Neural cell (in vitro differentiated cells): ENCODE measurements around the gene WSB1. TPM values are rescaled to one million over a fixed set of nuclear protein-coding genes. Genes with fewer than 3 reads are reported as not detected.

Experiments
- H2AFZ ChIP-seq: fragments of 200-600, 300-800 bp; sonication (generic), shearing (Covaris generic); 2 replicates; pipeline ENCODE4 v1.6.0; 2014; ENCODE audit warnings: low read depth, mild to moderate bottlenecking, antibody characterized with exemption, low read length, moderate library complexity
- H3F3A ChIP-seq: fragments of 200-600 bp; shearing (Covaris generic); 2 replicates; pipeline ENCODE4 v1.6.1; 2016; ENCODE audit warnings: mild to moderate bottlenecking, moderate library complexity, mixed read lengths, antibody characterized with exemption, low read length; ENCODE audit not compliant: insufficient read depth, poor library complexity, severe bottlenecking
- H3K27ac ChIP-seq: fragments of 200-600, 300-800 bp; sonication (generic), shearing (Covaris generic); 2 replicates; pipeline ENCODE4 v1.5.1; 2014; ENCODE audit warnings: mild to moderate bottlenecking, low read length, moderate library complexity
- H3K27me3 ChIP-seq: fragments of 300-800, 200-600 bp; sonication (generic), shearing (Covaris generic); 2 replicates; pipeline ENCODE4 v1.6.0; 2014; ENCODE audit warnings: mild to moderate bottlenecking, low read depth, low read length, moderate library complexity; ENCODE audit not compliant: insufficient read depth
- H3K36me3 ChIP-seq: fragments of 300-800, 200-600 bp; sonication (generic), shearing (Covaris generic); 2 replicates; pipeline ENCODE4 v1.5.1; 2014; ENCODE audit warnings: mild to moderate bottlenecking, antibody characterized with exemption, low read length, moderate library complexity; ENCODE audit not compliant: insufficient read depth
- H3K4me2 ChIP-seq: fragments of 300-800, 200-600 bp; sonication (generic), shearing (Covaris generic); 2 replicates; pipeline ENCODE4 v1.6.0; 2014; ENCODE audit warnings: mild to moderate bottlenecking, low read length
- H3K4me3 ChIP-seq: fragments of 300-800, 200-600 bp; sonication (generic), shearing (Covaris generic); 2 replicates; pipeline ENCODE4 v1.5.1; 2014; ENCODE audit warnings: mild to moderate bottlenecking, low read length, moderate library complexity
- H3K79me2 ChIP-seq: fragments of 200-600 bp; shearing (Covaris generic); replicated peaks from 2 replicates; pipeline ENCODE4 v1.6.0; 2014; ENCODE audit warnings: mild to moderate bottlenecking, low read length, moderate library complexity; ENCODE audit not compliant: insufficient read depth
- H3K9ac ChIP-seq: fragments of 300-800, 200-600 bp; sonication (generic), shearing (Covaris generic); 2 replicates; pipeline ENCODE4 v1.6.1; 2016; ENCODE audit warnings: mild to moderate bottlenecking, low read length, mixed read lengths
- H3K9me2 ChIP-seq: fragments of 200-600 bp; shearing (Covaris generic); 2 replicates; pipeline ENCODE4 v1.6.1; 2016; ENCODE audit warnings: mild to moderate bottlenecking, low read length, mixed read lengths; ENCODE audit not compliant: insufficient read depth
- H3K9me3 ChIP-seq: fragments of 200-600, 300-800 bp; sonication (generic), shearing (Covaris generic); 2 replicates; pipeline ENCODE4 v1.6.1; 2016; ENCODE audit warnings: mild to moderate bottlenecking, mixed run types, low read length, moderate library complexity, mixed read lengths
- H4K20me1 ChIP-seq: fragments of 200-600 bp; shearing (Covaris generic); 2 replicates; pipeline ENCODE4 v1.6.1; 2016; ENCODE audit warnings: mild to moderate bottlenecking, mixed run types; ENCODE audit not compliant: insufficient read depth
- EP300 ChIP-seq: fragments of 450-650 bp; conservative IDR thresholded peaks from 2 replicates; pipeline ENCODE4 v1.6.1; 2014; ENCODE audit warnings: antibody characterized with exemption, mild to moderate bottlenecking, moderate library complexity; ENCODE audit not compliant: poor library complexity, severe bottlenecking
- EZH2 ChIP-seq: fragments of 200-600, 300-800 bp; shearing (Covaris generic), sonication (generic); IDR thresholded peaks from 2 replicates; pipeline ENCODE4 v1.6.1; 2014; ENCODE audit warnings: antibody characterized with exemption, low read length, borderline replicate concordance, mild to moderate bottlenecking; ENCODE audit not compliant: insufficient read depth, poor library complexity, severe bottlenecking
- MXI1 ChIP-seq: fragments of 450-650 bp; conservative IDR thresholded peaks from 2 replicates; pipeline ENCODE4 v1.6.1; 2014; ENCODE audit warnings: antibody characterized with exemption, mild to moderate bottlenecking; ENCODE audit not compliant: poor library complexity, severe bottlenecking
- POLR2AphosphoS5 ChIP-seq: IDR thresholded peaks from 2 replicates; pipeline ENCODE4 v1.6.1; 2012
- RAD21 ChIP-seq: fragments of 450-650 bp; conservative IDR thresholded peaks from 2 replicates; pipeline ENCODE4 v1.6.1; 2014; ENCODE audit warnings: antibody characterized with exemption, mild to moderate bottlenecking, moderate library complexity
- SMC3 ChIP-seq: fragments of 450-650 bp; conservative IDR thresholded peaks from 2 replicates; pipeline ENCODE4 v1.6.1; 2014; ENCODE audit warnings: antibody characterized with exemption, mild to moderate bottlenecking, moderate library complexity; ENCODE audit not compliant: poor library complexity
- TAF1 ChIP-seq: IDR thresholded peaks from 2 replicates; pipeline ENCODE4 v1.6.1; 2012; ENCODE audit warnings: low read depth
- polyA plus RNA-seq: library from polyadenylated mRNA; depleted of rRNA; stranded (reverse); fragments of >200 nt; gene quantifications from 2 replicates; pipeline ENCODE4 v1.2.3, GENCODE V29; 2014
- TF ChIP-seq, protein P1 (sequence below): IDR thresholded peaks from 2 replicates; pipeline ENCODE4 v1.6.1; 2012; ENCODE audit warnings: borderline replicate concordance
- TF ChIP-seq, protein P2 (sequence below): fragments of 450-650 bp; IDR thresholded peaks from 2 replicates; pipeline ENCODE4 v1.5.1; 2014; ENCODE audit warnings: antibody characterized with exemption, mild to moderate bottlenecking, moderate library complexity; ENCODE audit not compliant: poor library complexity, severe bottlenecking

WSB1 gene
- polyA plus RNA-seq, 1 donor from 2014 or later: 1,828 TPM

DNA sequence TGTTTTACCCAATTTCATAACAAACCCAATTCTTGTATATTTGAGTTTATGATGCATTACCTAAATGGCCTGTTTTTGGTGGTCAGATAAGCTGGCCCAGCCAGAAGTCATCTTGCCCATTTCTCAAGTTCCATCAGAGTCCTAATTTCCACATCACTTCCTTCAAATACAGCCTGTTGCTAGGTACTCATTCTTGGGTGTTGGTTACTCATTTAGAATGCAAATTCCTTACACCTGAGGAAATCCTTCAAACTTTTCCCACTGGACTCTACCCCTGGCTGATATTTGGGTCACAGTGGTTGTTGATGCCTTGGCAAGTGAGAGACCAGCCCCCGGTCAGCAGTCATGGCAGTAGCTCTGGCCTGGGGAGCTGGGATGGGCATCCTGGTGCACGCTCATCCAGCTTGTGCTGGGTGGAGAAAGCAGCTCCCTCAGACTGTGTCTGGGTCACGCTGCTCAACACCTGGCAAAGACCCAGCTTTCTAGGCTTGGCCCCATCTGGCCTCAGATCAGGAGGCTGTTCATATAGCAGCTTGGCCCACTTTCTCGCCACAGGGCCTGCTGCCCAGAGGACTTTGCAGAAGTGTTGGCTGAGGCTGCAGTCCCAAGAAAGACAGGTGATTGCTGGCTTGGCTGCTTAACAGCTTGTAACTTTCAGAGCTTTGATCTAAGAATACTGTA is 25.8 kb downstream of the WSB1 start:
- no peaks in the 10 kb centered on the region for H3K79me2 ChIP-seq
- H3F3A ChIP-seq: no peaks in the 10 kb centered on the region
- no peak overlapping the region for H2AFZ ChIP-seq
- H3K9me2 ChIP-seq: no peaks in the 10 kb centered on the region
- no peaks in the 10 kb centered on the region for H4K20me1 ChIP-seq
- no peak overlapping the region for H3K27ac ChIP-seq
- no peaks in the 10 kb centered on the region for H3K27me3 ChIP-seq
- no peak for TF ChIP-seq MXI1
- TF ChIP-seq, protein P1, sequence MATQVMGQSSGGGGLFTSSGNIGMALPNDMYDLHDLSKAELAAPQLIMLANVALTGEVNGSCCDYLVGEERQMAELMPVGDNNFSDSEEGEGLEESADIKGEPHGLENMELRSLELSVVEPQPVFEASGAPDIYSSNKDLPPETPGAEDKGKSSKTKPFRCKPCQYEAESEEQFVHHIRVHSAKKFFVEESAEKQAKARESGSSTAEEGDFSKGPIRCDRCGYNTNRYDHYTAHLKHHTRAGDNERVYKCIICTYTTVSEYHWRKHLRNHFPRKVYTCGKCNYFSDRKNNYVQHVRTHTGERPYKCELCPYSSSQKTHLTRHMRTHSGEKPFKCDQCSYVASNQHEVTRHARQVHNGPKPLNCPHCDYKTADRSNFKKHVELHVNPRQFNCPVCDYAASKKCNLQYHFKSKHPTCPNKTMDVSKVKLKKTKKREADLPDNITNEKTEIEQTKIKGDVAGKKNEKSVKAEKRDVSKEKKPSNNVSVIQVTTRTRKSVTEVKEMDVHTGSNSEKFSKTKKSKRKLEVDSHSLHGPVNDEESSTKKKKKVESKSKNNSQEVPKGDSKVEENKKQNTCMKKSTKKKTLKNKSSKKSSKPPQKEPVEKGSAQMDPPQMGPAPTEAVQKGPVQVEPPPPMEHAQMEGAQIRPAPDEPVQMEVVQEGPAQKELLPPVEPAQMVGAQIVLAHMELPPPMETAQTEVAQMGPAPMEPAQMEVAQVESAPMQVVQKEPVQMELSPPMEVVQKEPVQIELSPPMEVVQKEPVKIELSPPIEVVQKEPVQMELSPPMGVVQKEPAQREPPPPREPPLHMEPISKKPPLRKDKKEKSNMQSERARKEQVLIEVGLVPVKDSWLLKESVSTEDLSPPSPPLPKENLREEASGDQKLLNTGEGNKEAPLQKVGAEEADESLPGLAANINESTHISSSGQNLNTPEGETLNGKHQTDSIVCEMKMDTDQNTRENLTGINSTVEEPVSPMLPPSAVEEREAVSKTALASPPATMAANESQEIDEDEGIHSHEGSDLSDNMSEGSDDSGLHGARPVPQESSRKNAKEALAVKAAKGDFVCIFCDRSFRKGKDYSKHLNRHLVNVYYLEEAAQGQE: no peak
- no peak for TF ChIP-seq EP300
- TF ChIP-seq SMC3: no peak
- TF ChIP-seq EZH2: no peak
- TF ChIP-seq TAF1: no peak
- no peak for TF ChIP-seq RAD21
- TF ChIP-seq, protein P2, sequence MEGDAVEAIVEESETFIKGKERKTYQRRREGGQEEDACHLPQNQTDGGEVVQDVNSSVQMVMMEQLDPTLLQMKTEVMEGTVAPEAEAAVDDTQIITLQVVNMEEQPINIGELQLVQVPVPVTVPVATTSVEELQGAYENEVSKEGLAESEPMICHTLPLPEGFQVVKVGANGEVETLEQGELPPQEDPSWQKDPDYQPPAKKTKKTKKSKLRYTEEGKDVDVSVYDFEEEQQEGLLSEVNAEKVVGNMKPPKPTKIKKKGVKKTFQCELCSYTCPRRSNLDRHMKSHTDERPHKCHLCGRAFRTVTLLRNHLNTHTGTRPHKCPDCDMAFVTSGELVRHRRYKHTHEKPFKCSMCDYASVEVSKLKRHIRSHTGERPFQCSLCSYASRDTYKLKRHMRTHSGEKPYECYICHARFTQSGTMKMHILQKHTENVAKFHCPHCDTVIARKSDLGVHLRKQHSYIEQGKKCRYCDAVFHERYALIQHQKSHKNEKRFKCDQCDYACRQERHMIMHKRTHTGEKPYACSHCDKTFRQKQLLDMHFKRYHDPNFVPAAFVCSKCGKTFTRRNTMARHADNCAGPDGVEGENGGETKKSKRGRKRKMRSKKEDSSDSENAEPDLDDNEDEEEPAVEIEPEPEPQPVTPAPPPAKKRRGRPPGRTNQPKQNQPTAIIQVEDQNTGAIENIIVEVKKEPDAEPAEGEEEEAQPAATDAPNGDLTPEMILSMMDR: no peak
- no peak for TF ChIP-seq POLR2AphosphoS5
- no peaks in the 10 kb centered on the region for H3K36me3 ChIP-seq
- no peaks in the 10 kb centered on the region for H3K9me3 ChIP-seq
- no peak overlapping the region for H3K4me3 ChIP-seq
- no peak overlapping the region for H3K4me2 ChIP-seq
- no peak overlapping the region for H3K9ac ChIP-seq

DNA sequence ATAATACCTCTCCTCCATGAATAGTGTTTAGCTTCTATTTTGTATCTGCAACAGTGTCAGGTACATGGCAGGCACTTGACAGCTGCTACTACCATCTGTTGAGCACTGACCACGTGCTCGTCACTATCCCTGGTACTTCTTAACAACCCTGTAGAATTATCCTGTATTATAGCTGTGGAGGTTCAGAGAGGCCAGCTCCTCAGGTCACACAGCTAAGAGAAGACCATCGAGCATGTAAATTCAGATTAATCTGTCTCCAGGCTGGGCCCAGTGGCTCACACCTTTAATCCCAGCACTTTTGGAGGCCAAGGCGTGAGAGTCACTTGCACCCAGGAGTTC is 26.3 kb downstream of the WSB1 start:
- no peak overlapping the region for H3K9ac ChIP-seq
- no peaks in the 10 kb centered on the region for H3K9me2 ChIP-seq
- no peaks in the 10 kb centered on the region for H3F3A ChIP-seq
- no peaks in the 10 kb centered on the region for H3K36me3 ChIP-seq
- no peaks in the 10 kb centered on the region for H3K79me2 ChIP-seq
- no peak overlapping the region for H2AFZ ChIP-seq
- no peaks in the 10 kb centered on the region for H3K9me3 ChIP-seq
- H3K27ac ChIP-seq: no peak overlapping the region
- TF ChIP-seq EP300 (no peak), MXI1 (no peak), TAF1 (no peak), RAD21 (no peak), EZH2 (no peak)
- TF ChIP-seq, protein P2: no peak
- H3K4me3 ChIP-seq: no peak overlapping the region
- no peaks in the 10 kb centered on the region for H3K27me3 ChIP-seq
- H3K4me2 ChIP-seq: no peak overlapping the region
- H4K20me1 ChIP-seq: no peaks in the 10 kb centered on the region
